ENCODE data around the gene GJC2. TPM values are rescaled to one million over a fixed set of nuclear protein-coding genes. Genes with fewer than 3 reads are reported as not detected.

Gene GJC2
- total RNA-seq, 1 donor from 2014 or later: 0.50 TPM

Other genes with a start within 250 kb of the GJC2 start
- gene WNT9A, start 202.0 kb upstream of the GJC2 start, total RNA-seq: 0.05 TPM
- not detected for gene WNT3A, start 142.9 kb upstream of the GJC2 start, total RNA-seq
- 172 TPM for gene ARF1, start 67.2 kb upstream of the GJC2 start, total RNA-seq
- 6.9 TPM for gene C1orf35, start 46.6 kb upstream of the GJC2 start, total RNA-seq
- gene MRPL55, start 40.6 kb upstream of the GJC2 start, total RNA-seq: 38.0 TPM
- 128 TPM for gene GUK1, start 9.7 kb upstream of the GJC2 start, total RNA-seq
- gene IBA57, start 15.9 kb downstream of the GJC2 start, total RNA-seq: 9.8 TPM
- 3.1 TPM for gene OBSCN, start 58.1 kb downstream of the GJC2 start, total RNA-seq